ENCODE measurements around the gene NOL9. TPM values are rescaled to one million over a fixed set of nuclear protein-coding genes. Genes with fewer than 3 reads are reported as not detected.

The NOL9 gene
- total and polyA plus RNA-seq, 2 of the 13 experiments (the other 11 are each of a cell fraction or from before 2014, with no cell fraction given) = 18.0 to 24.7 TPM

DNA sequence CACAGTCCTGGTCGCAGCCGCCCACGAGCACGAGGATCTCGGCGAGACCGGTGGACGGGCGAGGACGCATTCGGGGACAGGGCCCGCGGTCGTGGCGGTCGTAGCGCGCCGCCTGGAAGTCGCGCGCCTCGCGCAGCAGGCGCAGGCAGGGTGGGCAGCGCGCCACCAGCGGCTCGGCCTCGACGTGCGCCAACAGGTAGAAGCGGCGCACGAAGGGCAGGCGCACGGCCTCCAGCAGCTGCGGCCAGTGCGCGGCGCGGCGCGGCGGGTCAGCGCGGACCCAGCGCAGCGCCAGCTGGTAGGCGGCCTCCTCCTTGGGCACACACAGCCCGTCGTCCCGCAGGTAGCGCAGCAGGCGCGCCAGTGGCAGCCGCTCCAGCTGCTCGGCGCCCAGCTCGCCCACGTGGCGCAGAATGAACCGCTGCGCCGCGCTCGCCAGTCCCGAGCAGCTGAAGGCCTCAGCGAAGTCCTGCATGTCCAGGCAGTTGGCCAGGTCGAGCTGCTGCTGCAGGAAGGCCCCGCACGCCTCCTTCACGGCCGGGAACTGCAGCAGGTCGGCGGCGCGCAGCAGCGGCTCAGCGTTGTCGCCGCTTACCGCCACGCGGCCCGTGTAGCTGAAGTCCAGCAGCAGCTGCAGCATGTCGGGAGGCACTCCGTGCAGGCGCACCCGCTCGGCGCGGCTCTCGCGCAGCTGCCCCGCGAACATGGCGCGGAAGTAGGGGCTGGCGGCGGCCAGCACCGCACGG, 47.8 kb upstream of the NOL9 start (continued):
- TF ChIP-seq TCF7L2 (IDR thresholded peaks at IDR 0.05; ENCODE audit: low read depth, low read length) = no peak
- TF ChIP-seq PCBP1 (IDR thresholded peaks at IDR 0.05; ENCODE audit: borderline replicate concordance, low read depth, low read length) = no peak
- peak; percentile 65 for TF ChIP-seq MAX (IDR thresholded peaks at IDR 0.05)
- TF ChIP-seq POLR2AphosphoS5 (IDR thresholded peaks at IDR 0.05; ENCODE audit: low read depth, low read length) = no peak
- TF ChIP-seq ZNF552 (CRISPR knock-in tag; IDR thresholded peaks at IDR 0.05; ENCODE audit: borderline replicate concordance) = no peak
- TF ChIP-seq ZNF780A (CRISPR knock-in tag; IDR thresholded peaks at IDR 0.05) = no peak
- no peak for TF ChIP-seq EHMT2 (IDR thresholded peaks at IDR 0.05; ENCODE audit: borderline replicate concordance, low read depth, low read length)
- no peak for TF ChIP-seq CSRNP2 (CRISPR knock-in tag; conservative IDR thresholded peaks at IDR 0.05; ENCODE audit: low read depth)
- TF ChIP-seq AGO1 (IDR thresholded peaks at IDR 0.05; ENCODE audit: low read depth, low read length, poor library complexity, severe bottlenecking) = no peak
- TF ChIP-seq FOXM1 (CRISPR knock-in tag; IDR thresholded peaks at IDR 0.05) = no peak
- no peak; the same call in 1 of the 2 replicates for TF ChIP-seq NR2C2 (CRISPR knock-in tag; IDR thresholded peaks at IDR 0.05; ENCODE audit: borderline replicate concordance)
- TF ChIP-seq ZNF766 (CRISPR knock-in tag; IDR thresholded peaks at IDR 0.05; ENCODE audit: borderline replicate concordance) = no peak; the same call in 1 of the 2 replicates
- no peak for TF ChIP-seq RAD51 (IDR thresholded peaks at IDR 0.05; ENCODE audit: borderline replicate concordance)
- TF ChIP-seq ZNF333 (CRISPR knock-in tag; IDR thresholded peaks at IDR 0.05; ENCODE audit: borderline replicate concordance) = no peak; the same call in 1 of the 2 replicates
- TF ChIP-seq NFYC (CRISPR knock-in tag; IDR thresholded peaks at IDR 0.05) = no peak
- no peak for TF ChIP-seq ZSCAN25 (CRISPR knock-in tag; IDR thresholded peaks at IDR 0.05)
- no peak for TF ChIP-seq ZNF180 (CRISPR knock-in tag; IDR thresholded peaks at IDR 0.05; ENCODE audit: borderline replicate concordance, low read depth)
- TF ChIP-seq MBNL3 (CRISPR knock-in tag; conservative IDR thresholded peaks at IDR 0.05) = 0 out of 2 replicates have a peak, but pooled peaks have one; percentile 15
- peak; percentile 13; the same call in 1 of the 2 replicates for TF ChIP-seq ZNF329 (CRISPR knock-in tag; IDR thresholded peaks at IDR 0.05; ENCODE audit: low read depth)
- TF ChIP-seq ATF2 (CRISPR knock-in tag; IDR thresholded peaks at IDR 0.05) = 0 out of 2 replicates have a peak, but pooled peaks have one; percentile 19
- no peak for TF ChIP-seq ZNF207 (IDR thresholded peaks at IDR 0.05; ENCODE audit: borderline replicate concordance)
- 0 out of 2 replicates have a peak, but pooled peaks have one; percentile 32 for TF ChIP-seq ZNF691 (CRISPR knock-in tag; IDR thresholded peaks at IDR 0.05; ENCODE audit: borderline replicate concordance, low read depth)
- TF ChIP-seq PAWR (CRISPR knock-in tag; IDR thresholded peaks at IDR 0.05; ENCODE audit: borderline replicate concordance) = no peak
- TF ChIP-seq SIX4 (CRISPR knock-in tag; IDR thresholded peaks at IDR 0.05) = no peak
- TF ChIP-seq ZNF121 (CRISPR knock-in tag; IDR thresholded peaks at IDR 0.05) = no peak; the same call in 1 of the 2 replicates
- TF ChIP-seq ZNF383 (CRISPR knock-in tag; IDR thresholded peaks at IDR 0.05; ENCODE audit: borderline replicate concordance) = no peak
